SK-N-SH treated with all-trans-retinoic acid at 6 μM for 48 hours (cell line): ENCODE results near the gene GRIK4.

Source experiments
- ARNTL ChIP-seq: fragments of 450-650 bp; formaldehyde crosslinking; IDR thresholded peaks from 2 replicates; pipeline ENCODE4 v1.5.0; 2020; ENCODE audit warnings: low read depth, mild to moderate bottlenecking, moderate library complexity, borderline replicate concordance
- BACH2 ChIP-seq: fragments of 250-450 bp; sonication (Bioruptor Pico); IDR thresholded peaks from 2 replicates; pipeline ENCODE4 v1.9.0; 2021; ENCODE audit warnings: mild to moderate bottlenecking, borderline replicate concordance
- PPARA ChIP-seq: fragments of 250-450 bp; sonication (Bioruptor Pico); IDR thresholded peaks from 2 replicates; pipeline ENCODE4 v1.5.0; 2020; ENCODE audit warnings: mild to moderate bottlenecking, borderline replicate concordance
- TCF4 ChIP-seq: fragments of 250-450 bp; sonication (Bioruptor Pico); IDR thresholded peaks from 2 replicates; pipeline ENCODE4 v1.8.0; 2021; ENCODE audit warnings: mild to moderate bottlenecking, moderate library complexity, borderline replicate concordance
- ZC3H10 ChIP-seq: fragments of 250-450 bp; sonication (Bioruptor Pico); IDR thresholded peaks from 2 replicates; pipeline ENCODE4 v1.5.1; 2021; ENCODE audit warnings: mild to moderate bottlenecking, moderate library complexity
- ZFP3 ChIP-seq: fragments of 250-450 bp; sonication (Bioruptor Pico); IDR thresholded peaks from 2 replicates; pipeline ENCODE4 v1.5.0; 2020; ENCODE audit warnings: mild to moderate bottlenecking, moderate library complexity
- ZFP30 ChIP-seq: fragments of 450-650 bp; formaldehyde crosslinking; IDR thresholded peaks from 2 replicates; pipeline ENCODE4 v1.5.0; 2022; ENCODE audit warnings: mild to moderate bottlenecking, moderate library complexity
- ZNF70 ChIP-seq: fragments of 450-650 bp; formaldehyde crosslinking; IDR thresholded peaks from 2 replicates; pipeline ENCODE4 v1.5.0; 2020; ENCODE audit warnings: mild to moderate bottlenecking, moderate library complexity
- TF ChIP-seq, protein P1 (sequence below): fragments of 250-450 bp; sonication (Bioruptor Pico); IDR thresholded peaks from 2 replicates; pipeline ENCODE4 v1.5.1; 2020; ENCODE audit warnings: low read depth, mild to moderate bottlenecking, moderate library complexity

DNA sequence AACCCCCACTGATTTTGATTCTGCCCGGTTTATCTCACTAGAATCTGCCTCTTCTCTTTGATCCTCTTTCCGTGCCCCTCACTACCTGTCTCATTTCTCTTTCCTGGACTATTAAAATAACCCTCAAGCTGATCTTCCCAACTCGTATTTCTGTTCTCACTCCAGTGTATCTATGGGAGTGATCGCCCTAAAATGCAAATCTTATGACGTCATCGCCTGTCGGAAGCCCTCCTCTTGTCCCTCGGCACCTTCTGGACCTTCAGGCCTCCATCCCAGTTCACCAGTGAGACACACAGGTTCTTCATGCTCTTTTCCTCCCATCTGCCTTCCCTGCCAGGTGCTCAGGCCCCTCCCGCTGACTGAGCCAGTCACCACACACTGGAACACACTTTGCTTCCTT, 277.8 kb downstream of the GRIK4 start:
- TF ChIP-seq PPARA (CRISPR knock-in tag) (no peak), TCF4 (CRISPR knock-in tag) (no peak), ZNF70 (CRISPR knock-in tag) (no peak), ARNTL (CRISPR knock-in tag) (no peak), ZC3H10 (CRISPR knock-in tag) (no peak), ZFP30 (CRISPR knock-in tag) (no peak), ZFP3 (no peak), BACH2 (no peak)
- TF ChIP-seq, protein P1, sequence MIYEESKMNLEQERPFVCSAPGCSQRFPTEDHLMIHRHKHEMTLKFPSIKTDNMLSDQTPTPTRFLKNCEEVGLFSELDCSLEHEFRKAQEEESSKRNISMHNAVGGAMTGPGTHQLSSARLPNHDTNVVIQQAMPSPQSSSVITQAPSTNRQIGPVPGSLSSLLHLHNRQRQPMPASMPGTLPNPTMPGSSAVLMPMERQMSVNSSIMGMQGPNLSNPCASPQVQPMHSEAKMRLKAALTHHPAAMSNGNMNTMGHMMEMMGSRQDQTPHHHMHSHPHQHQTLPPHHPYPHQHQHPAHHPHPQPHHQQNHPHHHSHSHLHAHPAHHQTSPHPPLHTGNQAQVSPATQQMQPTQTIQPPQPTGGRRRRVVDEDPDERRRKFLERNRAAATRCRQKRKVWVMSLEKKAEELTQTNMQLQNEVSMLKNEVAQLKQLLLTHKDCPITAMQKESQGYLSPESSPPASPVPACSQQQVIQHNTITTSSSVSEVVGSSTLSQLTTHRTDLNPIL (CRISPR knock-in tag): no peak
